ENCODE measurements around the gene SDCBP2. TPM values are rescaled to one million over a fixed set of nuclear protein-coding genes. Genes with fewer than 3 reads are reported as not detected.
A peak's percentile ranks its signal among the peaks of the same experiment; 100 is the strongest.

Gene SDCBP2
- total and polyA plus RNA-seq, 2 donors (not counting 1 experiment from before 2014, with no cell fraction given), result 1.2 to 1.3 TPM

DNA sequence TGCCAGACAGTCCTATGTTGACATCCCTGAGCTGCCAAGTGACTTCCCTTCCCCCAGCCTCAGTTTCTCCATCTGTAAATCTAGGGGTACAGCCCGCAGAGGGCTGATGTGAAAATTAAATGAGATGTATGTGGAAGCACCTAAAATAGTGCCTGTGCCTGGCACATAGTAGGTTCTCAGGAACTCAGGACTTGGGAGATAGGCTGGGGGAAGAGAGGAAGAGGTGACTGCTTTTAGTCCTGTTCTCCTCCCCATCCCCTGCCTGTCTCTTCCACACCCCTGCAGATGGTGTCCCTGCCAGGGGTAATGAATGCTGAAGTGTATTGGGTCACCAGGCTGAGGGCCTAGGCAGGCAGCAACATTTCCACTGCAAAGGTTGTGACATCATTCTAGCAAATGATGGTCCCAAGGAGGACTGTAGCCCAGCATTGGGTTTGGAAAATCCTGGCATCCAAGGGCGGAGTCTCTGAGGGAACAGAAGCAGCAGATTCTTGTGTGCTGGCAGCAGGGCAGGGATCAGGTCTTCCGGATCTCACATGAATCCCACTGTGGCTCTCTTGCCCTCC is 61.0 kb downstream of the SDCBP2 start:
- Mint-ChIP-seq H3K4me3 (peak overlapping the region; percentile 91), H3K27ac (no peak overlapping the region), H3K4me1 (peaks cover 13% of the 10 kb centered on the region), H3K9me3 (ENCODE audit: insufficient read depth) (no peaks in the 10 kb centered on the region), H3K27me3 (peaks cover 3% of the 10 kb centered on the region)
- DNase-seq (no peak), ATAC-seq (ENCODE audit: low read depth) (no peak)
- TF ChIP-seq, protein P1, sequence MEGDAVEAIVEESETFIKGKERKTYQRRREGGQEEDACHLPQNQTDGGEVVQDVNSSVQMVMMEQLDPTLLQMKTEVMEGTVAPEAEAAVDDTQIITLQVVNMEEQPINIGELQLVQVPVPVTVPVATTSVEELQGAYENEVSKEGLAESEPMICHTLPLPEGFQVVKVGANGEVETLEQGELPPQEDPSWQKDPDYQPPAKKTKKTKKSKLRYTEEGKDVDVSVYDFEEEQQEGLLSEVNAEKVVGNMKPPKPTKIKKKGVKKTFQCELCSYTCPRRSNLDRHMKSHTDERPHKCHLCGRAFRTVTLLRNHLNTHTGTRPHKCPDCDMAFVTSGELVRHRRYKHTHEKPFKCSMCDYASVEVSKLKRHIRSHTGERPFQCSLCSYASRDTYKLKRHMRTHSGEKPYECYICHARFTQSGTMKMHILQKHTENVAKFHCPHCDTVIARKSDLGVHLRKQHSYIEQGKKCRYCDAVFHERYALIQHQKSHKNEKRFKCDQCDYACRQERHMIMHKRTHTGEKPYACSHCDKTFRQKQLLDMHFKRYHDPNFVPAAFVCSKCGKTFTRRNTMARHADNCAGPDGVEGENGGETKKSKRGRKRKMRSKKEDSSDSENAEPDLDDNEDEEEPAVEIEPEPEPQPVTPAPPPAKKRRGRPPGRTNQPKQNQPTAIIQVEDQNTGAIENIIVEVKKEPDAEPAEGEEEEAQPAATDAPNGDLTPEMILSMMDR (IDR thresholded peaks at IDR 0.05), result no peak
- TF ChIP-seq EZH2 (IDR thresholded peaks at IDR 0.05; ENCODE audit: borderline replicate concordance, insufficient read depth, low read depth, low read length, poor library complexity, severe bottlenecking), result no peak
- H3K4me1 ChIP-seq (ENCODE audit: control insufficient read depth in 2 of 2, insufficient read depth in 2 of 2, low read length in 2 of 2), result peaks cover 9 to 15% of the 10 kb centered on the region in 2 donors
- H3K4me3 ChIP-seq (ENCODE audit: control extremely low read depth in 1 of 5, extremely low read depth in 1 of 5, insufficient read depth in 1 of 5, low read depth in 2 of 5, low read length in 4 of 5), result no peak overlapping the region
- H2AFZ ChIP-seq (ENCODE audit: insufficient read depth, low read depth, low read length, poor library complexity, severe bottlenecking), result no peak overlapping the region
- intact Hi-C loops (cut with micrococcal nuclease), result loop anchor here (5.0 kb wide), 1 partner anchor 151 kb away; the partner anchor contains the start of gene PSMF1
- no peak overlapping the region for H3K9ac ChIP-seq (ENCODE audit: low read length)
- ChIA-PET CTCF (interaction anchor here (0.6 kb wide), 1 partner anchor 1741 kb away, joined by 3 read pairs; no protein-coding TSS in a partner anchor), POLR2A (interaction anchor here (0.7 kb wide), 1 partner anchor 579 kb away, joined by 4 read pairs; no protein-coding TSS in a partner anchor)
- no peak overlapping the region for H3K27ac ChIP-seq (ENCODE audit: low read length in 2 of 2)
- H4K20me1 ChIP-seq (ENCODE audit: control insufficient read depth, insufficient read depth, low read length, poor library complexity, severe bottlenecking), result no peaks in the 10 kb centered on the region
- H3K9me3 ChIP-seq (ENCODE audit: control extremely low read depth in 1 of 3, control insufficient read depth in 2 of 3, insufficient read depth in 1 of 3, low read length in 2 of 3), result peaks cover 0 to 3% (median 0%) of the 10 kb centered on the region in 3 donors
- H3K27me3 ChIP-seq (replicated peaks in 1 of 4; ENCODE audit: control extremely low read depth in 1 of 4, control insufficient read depth in 3 of 4, insufficient read depth in 4 of 4, low read length in 3 of 4), result peaks cover 0 to 10% (median 1%) of the 10 kb centered on the region in 4 experiments
- no peak overlapping the region for H3K4me2 ChIP-seq (replicated peaks; ENCODE audit: low read depth, low read length, poor library complexity, severe bottlenecking)
- WGBS (ENCODE audit: insufficient coverage), result 97% methylated on average over 3 of the region's 3 CpGs
- H3K36me3 ChIP-seq (replicated peaks in 1 of 2; ENCODE audit: control extremely low read depth in 1 of 2, control insufficient read depth in 1 of 2, extremely low read depth in 1 of 2, insufficient read depth in 2 of 2, low read length in 1 of 2), result no peaks in the 10 kb centered on the region
- no peaks in the 10 kb centered on the region for H3K79me2 ChIP-seq (ENCODE audit: control insufficient read depth, insufficient read depth, low read length)

DNA sequence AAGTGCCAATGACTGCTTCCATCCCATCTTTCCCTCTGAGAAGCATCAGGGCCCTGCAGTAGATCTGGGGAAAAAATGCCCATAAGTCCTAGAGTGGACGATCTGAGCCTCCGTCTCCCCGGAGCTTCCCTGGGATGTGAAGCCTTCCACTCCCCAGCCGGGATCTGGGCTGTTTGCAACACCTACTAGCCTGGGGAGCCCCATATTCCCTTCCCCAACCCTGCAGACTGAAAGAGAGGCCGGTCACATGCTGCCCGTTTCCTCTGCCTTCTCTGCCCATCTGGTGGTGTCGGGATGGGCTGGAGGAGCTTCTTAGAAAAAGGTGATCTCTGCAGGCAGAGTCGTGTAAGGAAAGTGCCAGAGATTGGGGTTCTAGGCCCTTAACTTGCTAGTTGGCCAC is 61.8 kb downstream of the SDCBP2 start:
- intact Hi-C loops (cut with micrococcal nuclease), result loop anchor here (5.0 kb wide), 1 partner anchor 150 kb away; the partner anchor contains the start of gene PSMF1
- POLR2A ChIA-PET, result interaction anchor here (0.7 kb wide), 1 partner anchor 580 kb away, joined by 4 read pairs; no protein-coding TSS in a partner anchor
- no peaks in the 10 kb centered on the region for H3K9me3 Mint-ChIP-seq (ENCODE audit: insufficient read depth)
- Histone ChIP-seq H3K4me3 (ENCODE audit: control extremely low read depth in 1 of 5, extremely low read depth in 1 of 5, insufficient read depth in 1 of 5, low read depth in 2 of 5, low read length in 4 of 5) (no peak overlapping the region), H3K9me3 (ENCODE audit: control extremely low read depth in 1 of 3, control insufficient read depth in 2 of 3, insufficient read depth in 1 of 3, low read length in 2 of 3) (peaks cover 2 to 7% (median 4%) of the 10 kb centered on the region in 3 donors), H3K36me3 (replicated peaks in 1 of 2; ENCODE audit: control extremely low read depth in 1 of 2, control insufficient read depth in 1 of 2, extremely low read depth in 1 of 2, insufficient read depth in 2 of 2, low read length in 1 of 2) (no peaks in the 10 kb centered on the region), H3K27ac (ENCODE audit: low read length in 2 of 2) (no peak overlapping the region), H3K79me2 (ENCODE audit: control insufficient read depth, insufficient read depth, low read length) (no peaks in the 10 kb centered on the region), H3K27me3 (replicated peaks in 1 of 4; ENCODE audit: control extremely low read depth in 1 of 4, control insufficient read depth in 3 of 4, insufficient read depth in 4 of 4, low read length in 3 of 4) (peaks cover 0 to 13% (median 6%) of the 10 kb centered on the region in 4 experiments), H3K4me2 (replicated peaks; ENCODE audit: low read depth, low read length, poor library complexity, severe bottlenecking) (peak overlapping the region; percentile 91), H3K4me1 (ENCODE audit: control insufficient read depth in 2 of 2, insufficient read depth in 2 of 2, low read length in 2 of 2) (peaks cover 9 to 15% of the 10 kb centered on the region in 2 donors), H2AFZ (ENCODE audit: insufficient read depth, low read depth, low read length, poor library complexity, severe bottlenecking) (peak overlapping the region; percentile 85), H3K9ac (ENCODE audit: low read length) (peak overlapping the region; percentile 61), H4K20me1 (ENCODE audit: control insufficient read depth, insufficient read depth, low read length, poor library complexity, severe bottlenecking) (no peaks in the 10 kb centered on the region)
- CTCF ChIA-PET, result interaction anchor here (1.2 to 1.5 kb wide), 2 partner anchors 170 to 200 kb away, joined by 4 to 5 read pairs; partner anchors contain the start of gene NSFL1C
- no peak overlapping the region for H3K27ac Mint-ChIP-seq
- ATAC-seq (ENCODE audit: low read depth) (no peak), DNase-seq (no peak)
- peaks cover 6% of the 10 kb centered on the region for H3K27me3 Mint-ChIP-seq
- peak overlapping the region; percentile 91 for H3K4me3 Mint-ChIP-seq
- 95% methylated on average over 7 of the region's 8 CpGs for WGBS (ENCODE audit: insufficient coverage)
- H3K4me1 Mint-ChIP-seq, result peaks cover 13% of the 10 kb centered on the region
- TF ChIP-seq, protein P1 (IDR thresholded peaks at IDR 0.05), result no peak
- no peak for TF ChIP-seq EZH2 (IDR thresholded peaks at IDR 0.05; ENCODE audit: borderline replicate concordance, insufficient read depth, low read depth, low read length, poor library complexity, severe bottlenecking)
